HCT116 (cell line): Measurements from ENCODE around the gene FBXL2. TPM values are rescaled to one million over a fixed set of nuclear protein-coding genes. Genes with fewer than 3 reads are reported as not detected.

ENCODE experiments used
- ATAC-seq: fragments of 200-7000 bp; cut with Tn5 transposase; 2 replicates; pipeline ENCODE4 v1.9.1; 2020; ENCODE audit warnings: mild to moderate bottlenecking, moderate library complexity
- BruUV-seq: library from RNA; stranded (reverse); fragments of 400-500 nt; replicated peaks from 2 replicates; lab custom pipeline; 2021; lab: Mats Ljungman, UMichigan
- CTCF ChIA-PET: fragments of 300-600 bp; sonication (Branson Sonifier 250); formaldehyde crosslinking; loops from one replicate; lab custom pipeline; 2021; ENCODE audit warnings: antibody characterized with exemption; lab: Charles Lee
- POLR2A ChIA-PET: fragments of 300-600, 350-600 bp; sonication (Branson Sonifier 250); formaldehyde crosslinking; loops from one replicate; lab custom pipeline; 2021; ENCODE audit warnings: antibody characterized with exemption; lab: Charles Lee
- RAD21 ChIA-PET, 2 experiments: fragments of 300-600 bp; sonication (Branson Sonifier 250); formaldehyde crosslinking; loops; one replicate each; lab custom pipeline; 2023; ENCODE audit warnings: low total read pairs in 2 of 2; ENCODE audit not compliant: uncharacterized antibody in 2 of 2, unreplicated experiment in 2 of 2, low non-redundant PET in 1 of 2; lab: Charles Lee
- DNase-seq: peaks from one replicate; pipeline ENCODE4 v3.0.0-alpha.2; 2010; ENCODE audit warnings: low read depth, low spot score
- H2AFZ ChIP-seq: fragments of 200-600 bp; shearing (Covaris generic), sonication (generic); 2 replicates; pipeline ENCODE4 v1.6.1; 2017; ENCODE audit warnings: low read depth, mixed run types, mixed read lengths, antibody characterized with exemption, low read length; ENCODE audit not compliant: poor library complexity, severe bottlenecking
- H3K27ac ChIP-seq: 2 replicates; pipeline ENCODE4 v1.5.1; 2012; ENCODE audit warnings: low read depth, low read length
- H3K27me3 ChIP-seq: fragments of 200-600 bp; sonication (generic); 2 replicates; pipeline ENCODE4 v1.6.1; 2016; ENCODE audit warnings: mixed run types, low read length, mixed read lengths; ENCODE audit not compliant: insufficient read depth
- H3K36me3 ChIP-seq, 2 experiments: fragments of 200-500 bp in 1 of 2; fragments of 200-600 bp in 1 of 2; sonication (Bioruptor generic) in 1 of 2; sonication (generic) in 1 of 2; 2 replicates each; pipeline versions ENCODE4 v1.5.1 to v1.6.1; 2014 to 2016; ENCODE audit warnings: low read length in 2 of 2, inconsistent platforms in 1 of 2, mixed read lengths in 1 of 2, mixed run types in 1 of 2; ENCODE audit not compliant: insufficient read depth in 2 of 2, control insufficient read depth in 1 of 2
- H3K4me1 ChIP-seq, 2 experiments: fragments of 200-600 bp in 1 of 2; sonication (generic) in 1 of 2; 2 replicates each; pipeline versions ENCODE4 v1.5.1 to v1.6.1; 2012 to 2017; ENCODE audit warnings: low read length in 2 of 2, inconsistent platforms in 1 of 2, mild to moderate bottlenecking in 1 of 2, mixed read lengths in 1 of 2, mixed run types in 1 of 2, moderate library complexity in 1 of 2; ENCODE audit not compliant: insufficient read depth in 2 of 2, control insufficient read depth in 1 of 2
- H3K4me2 ChIP-seq: fragments of 200-600 bp; sonication (generic); 2 replicates; pipeline ENCODE4 v1.6.1; 2017; ENCODE audit warnings: mixed run types, low read length, mixed read lengths
- H3K4me3 ChIP-seq, 2 experiments: fragments of 200-600 bp in 1 of 2; sonication (generic) in 1 of 2; replicated peaks in 1 of 2; 2 replicates each; pipeline ENCODE4 v1.5.1; 2011 to 2016; ENCODE audit warnings: low read length in 2 of 2, control low read depth in 1 of 2, low read depth in 1 of 2, mild to moderate bottlenecking in 1 of 2, mixed read lengths in 1 of 2, mixed run types in 1 of 2
- H3K79me2 ChIP-seq: fragments of 200-600 bp; sonication (generic); 2 replicates; pipeline ENCODE4 v1.6.1; 2017; ENCODE audit warnings: mild to moderate bottlenecking, mixed run types, low read length, moderate library complexity, mixed read lengths; ENCODE audit not compliant: insufficient read depth
- H3K9ac ChIP-seq: fragments of 200-600 bp; sonication (generic); 2 replicates; pipeline ENCODE4 v1.6.1; 2016; ENCODE audit warnings: low read length, mixed read lengths
- H3K9me2 ChIP-seq: fragments of 200-600 bp; sonication (generic), shearing (Covaris generic); 2 replicates; pipeline ENCODE4 v1.6.1; 2017; ENCODE audit warnings: mixed run types, mild to moderate bottlenecking, moderate library complexity; ENCODE audit not compliant: insufficient read depth
- H3K9me3 ChIP-seq, 2 experiments: fragments of 200-500 bp in 1 of 2; fragments of 200-600 bp in 1 of 2; sonication (Bioruptor generic) in 1 of 2; sonication (generic) in 1 of 2; 2 replicates each; pipeline ENCODE4 v1.6.1; 2014 to 2017; ENCODE audit warnings: low read length in 2 of 2, mixed read lengths in 2 of 2, inconsistent platforms in 1 of 2, low read depth in 1 of 2, mild to moderate bottlenecking in 1 of 2, mixed run types in 1 of 2, moderate library complexity in 1 of 2; ENCODE audit not compliant: control insufficient read depth in 1 of 2, insufficient read depth in 1 of 2
- H4K20me1 ChIP-seq: fragments of 200-600 bp; sonication (generic), shearing (Covaris generic); 2 replicates; pipeline ENCODE4 v1.6.1; 2017; ENCODE audit warnings: mixed run types, mild to moderate bottlenecking, moderate library complexity; ENCODE audit not compliant: insufficient read depth
- CBX3 ChIP-seq: IDR thresholded peaks from 2 replicates; pipeline ENCODE4 v1.6.1; 2012; ENCODE audit warnings: low read depth
- CEBPB ChIP-seq: IDR thresholded peaks from 2 replicates; pipeline ENCODE4 v1.6.1; 2012; ENCODE audit warnings: low read depth
- ELF1 ChIP-seq: IDR thresholded peaks from 2 replicates; pipeline ENCODE4 v1.6.1; 2012; ENCODE audit warnings: low read depth, borderline replicate concordance
- FOSL1 ChIP-seq: IDR thresholded peaks from 2 replicates; pipeline ENCODE4 v1.6.1; 2012; ENCODE audit warnings: low read depth
- JUND ChIP-seq: IDR thresholded peaks from 2 replicates; pipeline ENCODE4 v1.6.1; 2012
- POLR2A ChIP-seq: IDR thresholded peaks from 2 replicates; pipeline ENCODE4 v1.7.0; 2011; ENCODE audit warnings: borderline replicate concordance; ENCODE audit not compliant: insufficient read depth, insufficient read length; ENCODE audit errors: extremely low read depth
- SIN3A ChIP-seq: IDR thresholded peaks from 2 replicates; pipeline ENCODE4 v1.6.1; 2012; ENCODE audit warnings: low read depth
- SRF ChIP-seq: IDR thresholded peaks from 2 replicates; pipeline ENCODE4 v1.6.1; 2012; ENCODE audit warnings: low read depth
- TCF7L2 ChIP-seq: IDR thresholded peaks from 2 replicates; pipeline ENCODE4 v1.7.0; 2011; ENCODE audit warnings: borderline replicate concordance, inconsistent platforms; ENCODE audit not compliant: insufficient read depth, insufficient read length; ENCODE audit errors: extremely low read depth
- YY1 ChIP-seq: IDR thresholded peaks from 2 replicates; pipeline ENCODE4 v1.6.1; 2011; ENCODE audit warnings: low read length, low read depth, moderate library complexity, mild to moderate bottlenecking; ENCODE audit not compliant: insufficient replicate concordance; ENCODE audit errors: extremely low read depth
- ZFX ChIP-seq: fragments of 450-650 bp; IDR thresholded peaks from 2 replicates; pipeline ENCODE4 v1.6.1; 2017
- intact Hi-C: fragments of 100-400 bp; cut with micrococcal nuclease; formaldehyde crosslinking; loops from 2 replicates; pipeline ENCODE4 v1.10.0; 2022
- total RNA-seq: library from RNA; stranded (reverse); gene quantifications from one replicate; pipeline ENCODE4 v1.2.1, GENCODE V29; 2021; ENCODE audit not compliant: unreplicated experiment
- TF ChIP-seq, protein P1 (sequence below): IDR thresholded peaks from 2 replicates; pipeline ENCODE4 v1.6.1; 2011; ENCODE audit warnings: mild to moderate bottlenecking, low read length, moderate library complexity; ENCODE audit not compliant: insufficient replicate concordance; ENCODE audit errors: extremely low read depth
- TF ChIP-seq, protein P2 (sequence below): IDR thresholded peaks from 2 replicates; pipeline ENCODE4 v1.6.1; 2012
- TF ChIP-seq, protein P3 (sequence below), 3 experiments: fragments of 200-600 bp in 1 of 3; sonication (generic) in 1 of 3; IDR thresholded peaks in 2 of 3; conservative IDR thresholded peaks in 1 of 3; 2 replicates each; pipeline ENCODE4 v1.5.1; 2012 to 2017; ENCODE audit warnings: low read depth in 2 of 3, low read length in 2 of 3, antibody characterized with exemption in 1 of 3, borderline replicate concordance in 1 of 3, control low read depth in 1 of 3, mild to moderate bottlenecking in 1 of 3, mixed read lengths in 1 of 3, mixed run types in 1 of 3, moderate library complexity in 1 of 3; ENCODE audit not compliant: insufficient read depth in 1 of 3

FBXL2 gene
- total RNA-seq, 1 experiment from 2014 or later = 12.8 TPM

DNA sequence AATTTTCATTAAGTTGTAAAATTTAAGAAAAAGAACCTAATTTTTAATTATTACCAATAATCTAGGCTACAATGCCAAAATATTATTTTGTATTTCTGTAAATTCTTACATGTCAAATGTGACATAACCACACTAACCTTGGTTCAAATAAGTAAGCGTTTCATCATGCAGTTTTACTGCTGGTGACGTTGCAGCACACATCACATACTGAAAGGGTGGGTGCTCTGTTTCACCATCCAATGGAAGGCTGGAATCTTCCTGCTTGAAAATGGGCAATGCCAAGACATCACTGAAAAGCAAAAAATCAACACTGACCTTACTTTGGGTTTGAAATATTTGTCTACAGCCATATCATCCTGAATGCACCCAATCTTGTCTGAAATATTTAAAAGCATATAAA, 148.2 kb downstream of the FBXL2 start:
- Histone ChIP-seq H3K27me3 (no peaks in the 10 kb centered on the region), H3K4me2 (no peak overlapping the region), H3K79me2 (peaks cover 97% of the 10 kb centered on the region)
- CTCF ChIA-PET = no interaction called here
- DNase-seq = no peak
- TF ChIP-seq CEBPB (no peak), ZFX (no peak), JUND (no peak), FOSL1 (no peak), SIN3A (no peak), YY1 (no peak), POLR2A (no peak), SRF (no peak), ELF1 (no peak), CBX3 (no peak), TCF7L2 (no peak)
- TF ChIP-seq, protein P1, sequence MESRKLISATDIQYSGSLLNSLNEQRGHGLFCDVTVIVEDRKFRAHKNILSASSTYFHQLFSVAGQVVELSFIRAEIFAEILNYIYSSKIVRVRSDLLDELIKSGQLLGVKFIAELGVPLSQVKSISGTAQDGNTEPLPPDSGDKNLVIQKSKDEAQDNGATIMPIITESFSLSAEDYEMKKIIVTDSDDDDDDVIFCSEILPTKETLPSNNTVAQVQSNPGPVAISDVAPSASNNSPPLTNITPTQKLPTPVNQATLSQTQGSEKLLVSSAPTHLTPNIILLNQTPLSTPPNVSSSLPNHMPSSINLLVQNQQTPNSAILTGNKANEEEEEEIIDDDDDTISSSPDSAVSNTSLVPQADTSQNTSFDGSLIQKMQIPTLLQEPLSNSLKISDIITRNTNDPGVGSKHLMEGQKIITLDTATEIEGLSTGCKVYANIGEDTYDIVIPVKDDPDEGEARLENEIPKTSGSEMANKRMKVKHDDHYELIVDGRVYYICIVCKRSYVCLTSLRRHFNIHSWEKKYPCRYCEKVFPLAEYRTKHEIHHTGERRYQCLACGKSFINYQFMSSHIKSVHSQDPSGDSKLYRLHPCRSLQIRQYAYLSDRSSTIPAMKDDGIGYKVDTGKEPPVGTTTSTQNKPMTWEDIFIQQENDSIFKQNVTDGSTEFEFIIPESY = no peak
- TF ChIP-seq, protein P2, sequence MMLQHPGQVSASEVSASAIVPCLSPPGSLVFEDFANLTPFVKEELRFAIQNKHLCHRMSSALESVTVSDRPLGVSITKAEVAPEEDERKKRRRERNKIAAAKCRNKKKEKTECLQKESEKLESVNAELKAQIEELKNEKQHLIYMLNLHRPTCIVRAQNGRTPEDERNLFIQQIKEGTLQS = no peak
- TF ChIP-seq, protein P3, sequence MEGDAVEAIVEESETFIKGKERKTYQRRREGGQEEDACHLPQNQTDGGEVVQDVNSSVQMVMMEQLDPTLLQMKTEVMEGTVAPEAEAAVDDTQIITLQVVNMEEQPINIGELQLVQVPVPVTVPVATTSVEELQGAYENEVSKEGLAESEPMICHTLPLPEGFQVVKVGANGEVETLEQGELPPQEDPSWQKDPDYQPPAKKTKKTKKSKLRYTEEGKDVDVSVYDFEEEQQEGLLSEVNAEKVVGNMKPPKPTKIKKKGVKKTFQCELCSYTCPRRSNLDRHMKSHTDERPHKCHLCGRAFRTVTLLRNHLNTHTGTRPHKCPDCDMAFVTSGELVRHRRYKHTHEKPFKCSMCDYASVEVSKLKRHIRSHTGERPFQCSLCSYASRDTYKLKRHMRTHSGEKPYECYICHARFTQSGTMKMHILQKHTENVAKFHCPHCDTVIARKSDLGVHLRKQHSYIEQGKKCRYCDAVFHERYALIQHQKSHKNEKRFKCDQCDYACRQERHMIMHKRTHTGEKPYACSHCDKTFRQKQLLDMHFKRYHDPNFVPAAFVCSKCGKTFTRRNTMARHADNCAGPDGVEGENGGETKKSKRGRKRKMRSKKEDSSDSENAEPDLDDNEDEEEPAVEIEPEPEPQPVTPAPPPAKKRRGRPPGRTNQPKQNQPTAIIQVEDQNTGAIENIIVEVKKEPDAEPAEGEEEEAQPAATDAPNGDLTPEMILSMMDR (IDR thresholded peaks at IDR 0.05 in 2 of 3, conservative IDR thresholded peaks at IDR 0.05 in 1 of 3; ENCODE audit: borderline replicate concordance in 1 of 3, insufficient read depth in 1 of 3, low read depth in 2 of 3, low read length in 2 of 3) = no peak
- TF ChIP-seq, all 23 proteins: peak for 0
- H3K27ac ChIP-seq = no peak overlapping the region
- ChIA-PET POLR2A (no interaction called here), RAD21 (no interaction called here)
- no peaks in the 10 kb centered on the region for H3K9me2 ChIP-seq
- H2AFZ ChIP-seq = no peak overlapping the region
- ATAC-seq = no peak
- no TSS peak for BruUV-seq
- no peaks in the 10 kb centered on the region for H3K9me3 ChIP-seq
- H3K9ac ChIP-seq = no peak overlapping the region
- H4K20me1 ChIP-seq = peaks cover 37% of the 10 kb centered on the region; the same call in 1 of the 2 replicates
- peaks cover 6 to 22% of the 10 kb centered on the region in 2 experiments; a peak in 2 of 4 replicates for H3K36me3 ChIP-seq
- H3K4me1 ChIP-seq = peaks cover 20 to 45% of the 10 kb centered on the region in 2 experiments
- H3K4me3 ChIP-seq = no peak overlapping the region
- intact Hi-C loops = no loop called here
